ENCODE measurements around the gene SRR. TPM values are rescaled to one million over a fixed set of nuclear protein-coding genes. Genes with fewer than 3 reads are reported as not detected.

Gene SRR
- total and polyA plus RNA-seq, 9 of the 15 experiments (the other 6 are each of a cell fraction or from before 2014, with no cell fraction given), result 5.0 to 19.4 (median 7.9) TPM

GRCh38 chr17:2336215-2336851, 32.6 kb downstream of the SRR start, which contains the start of gene TSR1 (continued):
- no peak for TF ChIP-seq GTF2F1 (IDR thresholded peaks at IDR 0.05; ENCODE audit: low read depth, low read length)
- peak; percentile 38 for TF ChIP-seq CREB1 (IDR thresholded peaks at IDR 0.05)
- TF ChIP-seq CREB1 (CRISPR knock-in tag; IDR thresholded peaks at IDR 0.05), result 0 out of 2 replicates have a peak, but pooled peaks have one; percentile 12
- TF ChIP-seq GATA2 (CRISPR knock-in tag; IDR thresholded peaks at IDR 0.05), result no peak
- TF ChIP-seq DDX20 (tag; IDR thresholded peaks at IDR 0.05; ENCODE audit: low read depth), result no peak
- no peak for TF ChIP-seq CHD4 (IDR thresholded peaks at IDR 0.05; ENCODE audit: insufficient read depth, insufficient replicate concordance, low read depth, low read length, poor library complexity, severe bottlenecking)
- TF ChIP-seq TCF7 (IDR thresholded peaks at IDR 0.05; ENCODE audit: borderline replicate concordance), result no peak
- peak in 1 of 2 experiments; percentile 27; a peak in 1 of 4 replicates for TF ChIP-seq SIX5 (IDR thresholded peaks at IDR 0.05; ENCODE audit: borderline replicate concordance in 1 of 2, insufficient read depth in 1 of 2, low read depth in 1 of 2, low read length in 2 of 2)
- peak; percentile 66; the same call in 1 of the 2 replicates for TF ChIP-seq RB1 (IDR thresholded peaks at IDR 0.05; ENCODE audit: low read depth)
- no peak for TF ChIP-seq YBX1 (IDR thresholded peaks at IDR 0.05)
- TF ChIP-seq TFAP4 (CRISPR knock-in tag; IDR thresholded peaks at IDR 0.05; ENCODE audit: borderline replicate concordance), result peak; percentile 62; the same call in 1 of the 2 replicates
- TF ChIP-seq MBD1 (CRISPR knock-in tag; IDR thresholded peaks at IDR 0.05), result no peak
- TF ChIP-seq TRIM25 (IDR thresholded peaks at IDR 0.05; ENCODE audit: borderline replicate concordance), result no peak
- no peak for TF ChIP-seq ZBTB49 (CRISPR knock-in tag; IDR thresholded peaks at IDR 0.05; ENCODE audit: borderline replicate concordance)
- TF ChIP-seq EZH2 (IDR thresholded peaks at IDR 0.05; ENCODE audit: borderline replicate concordance, low read depth, low read length), result no peak
- peak; percentile 82 for TF ChIP-seq POLR2AphosphoS5 (IDR thresholded peaks at IDR 0.05; ENCODE audit: control insufficient read depth, insufficient read depth, low read depth, low read length)
- no peak for TF ChIP-seq CEBPB (tag; IDR thresholded peaks at IDR 0.05)
- no peak for TF ChIP-seq ZNF512 (tag; IDR thresholded peaks at IDR 0.05)
